ENCODE results near the gene ZCRB1.

The ZCRB1 gene

GRCh38 chr12:42275499-42275898 is 50.4 kb downstream of the ZCRB1 start:
- DNase-seq: no peak

GRCh38 chr12:42273706-42274105 is 52.2 kb downstream of the ZCRB1 start:
- DNase-seq: no peak

- DNase-seq: no peak
Observed at GRCh38 chr12:42270596-42270995, 55.3 kb downstream of the ZCRB1 start.

GRCh38 chr12:42267413-42268190 is 58.3 kb downstream of the ZCRB1 start:
- no peak for DNase-seq

GRCh38 chr12:42266579-42267230 is 59.2 kb downstream of the ZCRB1 start:
- DNase-seq: no peak

- DNase-seq: no peak
Observed at GRCh38 chr12:42262271-42262670, 63.6 kb downstream of the ZCRB1 start.
